Measurements from ENCODE around the gene TLCD5.

TLCD5 gene

GRCh38 chr11:120365512-120365911 is 40.4 kb downstream of the TLCD5 start:
- no peaks in the 10 kb centered on the region for H3K9me3 ChIP-seq (ENCODE audit: insufficient read depth, low read depth, low read length)
- H3K79me1 ChIP-seq (ENCODE audit: low read length) = no peaks in the 10 kb centered on the region
- no peak overlapping the region for H3K23ac ChIP-seq (ENCODE audit: low read length)
- H2BK5ac ChIP-seq (ENCODE audit: low read depth, low read length, poor library complexity) = no peak overlapping the region
- no peaks in the 10 kb centered on the region for H3K4me1 ChIP-seq (ENCODE audit: control insufficient read depth in 1 of 2, insufficient read depth in 2 of 2, low read length in 2 of 2)
- H2BK12ac ChIP-seq (ENCODE audit: low read length) = no peak overlapping the region
- H3K14ac ChIP-seq (ENCODE audit: low read length) = no peak overlapping the region
- no peak overlapping the region for H2AK5ac ChIP-seq (ENCODE audit: low read length)
- H3K18ac ChIP-seq (ENCODE audit: low read length) = no peak overlapping the region
- H3K4ac ChIP-seq (ENCODE audit: low read depth, low read length) = no peak overlapping the region
- no peak overlapping the region for H2AFZ ChIP-seq (ENCODE audit: insufficient read depth, low read length, poor library complexity)
- H2BK120ac ChIP-seq (ENCODE audit: insufficient read depth, low read length, poor library complexity) = no peak overlapping the region
- H3K9ac ChIP-seq (ENCODE audit: low read length) = no peak overlapping the region
- no peak for DNase-seq
- H3K79me2 ChIP-seq (ENCODE audit: control insufficient read depth, insufficient read depth, low read length, poor library complexity) = peaks cover 2% of the 10 kb centered on the region
- no peak overlapping the region for H4K8ac ChIP-seq (ENCODE audit: low read depth, low read length)
- H4K12ac ChIP-seq (ENCODE audit: low read depth, low read length) = no peak overlapping the region
- no peaks in the 10 kb centered on the region for H3K27me3 ChIP-seq (ENCODE audit: insufficient read depth, low read length)
- no peak overlapping the region for H3K4me2 ChIP-seq (ENCODE audit: low read length)
- H4K91ac ChIP-seq (ENCODE audit: low read depth, low read length) = no peak overlapping the region
- no peak overlapping the region for H3K4me3 ChIP-seq (ENCODE audit: low read depth, low read length)
- no peaks in the 10 kb centered on the region for H3K36me3 ChIP-seq (ENCODE audit: control insufficient read depth in 1 of 2, insufficient read depth in 2 of 2, low read length in 2 of 2)
- H3K27ac ChIP-seq (ENCODE audit: low read depth, low read length) = no peak overlapping the region

DNA sequence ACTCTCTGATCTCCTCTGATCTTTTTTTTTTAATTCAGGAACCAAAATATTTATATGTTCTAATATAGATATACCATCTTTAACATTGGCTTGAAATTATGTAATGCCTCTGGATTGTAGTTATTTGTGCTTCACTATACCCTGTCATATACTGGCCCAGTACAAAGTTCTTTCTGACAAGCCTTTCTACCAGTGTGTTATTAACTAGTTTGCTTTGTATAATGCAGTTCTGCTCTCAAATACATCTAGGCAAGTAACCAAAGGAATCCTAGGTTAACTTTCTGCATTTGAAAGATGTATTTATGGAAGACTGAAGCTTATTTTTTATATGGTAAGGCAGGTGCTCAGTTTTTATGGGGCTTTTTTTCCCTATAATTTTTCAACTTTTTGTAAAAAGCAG is 47.2 kb downstream of the TLCD5 start:
- no peak overlapping the region for H3K4me3 ChIP-seq (ENCODE audit: low read depth, low read length)
- H3K18ac ChIP-seq (ENCODE audit: low read length) = no peak overlapping the region
- H3K4me2 ChIP-seq (ENCODE audit: low read length) = no peak overlapping the region
- H3K79me2 ChIP-seq (ENCODE audit: control insufficient read depth, insufficient read depth, low read length, poor library complexity) = no peaks in the 10 kb centered on the region
- no peak overlapping the region for H3K14ac ChIP-seq (ENCODE audit: low read length)
- no peak for DNase-seq
- H3K79me1 ChIP-seq (ENCODE audit: low read length) = no peaks in the 10 kb centered on the region
- H2AFZ ChIP-seq (ENCODE audit: insufficient read depth, low read length, poor library complexity) = no peak overlapping the region
- no peak overlapping the region for H4K8ac ChIP-seq (ENCODE audit: low read depth, low read length)
- no peak overlapping the region for H2AK5ac ChIP-seq (ENCODE audit: low read length)
- H3K9ac ChIP-seq (ENCODE audit: low read length) = no peak overlapping the region
- H2BK12ac ChIP-seq (ENCODE audit: low read length) = no peak overlapping the region
- H3K4ac ChIP-seq (ENCODE audit: low read depth, low read length) = no peak overlapping the region
- H2BK120ac ChIP-seq (ENCODE audit: insufficient read depth, low read length, poor library complexity) = no peak overlapping the region
- no peak overlapping the region for H3K27ac ChIP-seq (ENCODE audit: low read depth, low read length)
- no peaks in the 10 kb centered on the region for H3K4me1 ChIP-seq (ENCODE audit: control insufficient read depth in 1 of 2, insufficient read depth in 2 of 2, low read length in 2 of 2)
- H3K9me3 ChIP-seq (ENCODE audit: insufficient read depth, low read depth, low read length) = no peaks in the 10 kb centered on the region
- H4K12ac ChIP-seq (ENCODE audit: low read depth, low read length) = no peak overlapping the region
- no peaks in the 10 kb centered on the region for H3K27me3 ChIP-seq (ENCODE audit: insufficient read depth, low read length)
- no peak overlapping the region for H4K91ac ChIP-seq (ENCODE audit: low read depth, low read length)
- no peaks in the 10 kb centered on the region for H3K36me3 ChIP-seq (ENCODE audit: control insufficient read depth in 1 of 2, insufficient read depth in 2 of 2, low read length in 2 of 2)
- no peak overlapping the region for H3K23ac ChIP-seq (ENCODE audit: low read length)
- no peak overlapping the region for H2BK5ac ChIP-seq (ENCODE audit: low read depth, low read length, poor library complexity)

DNA sequence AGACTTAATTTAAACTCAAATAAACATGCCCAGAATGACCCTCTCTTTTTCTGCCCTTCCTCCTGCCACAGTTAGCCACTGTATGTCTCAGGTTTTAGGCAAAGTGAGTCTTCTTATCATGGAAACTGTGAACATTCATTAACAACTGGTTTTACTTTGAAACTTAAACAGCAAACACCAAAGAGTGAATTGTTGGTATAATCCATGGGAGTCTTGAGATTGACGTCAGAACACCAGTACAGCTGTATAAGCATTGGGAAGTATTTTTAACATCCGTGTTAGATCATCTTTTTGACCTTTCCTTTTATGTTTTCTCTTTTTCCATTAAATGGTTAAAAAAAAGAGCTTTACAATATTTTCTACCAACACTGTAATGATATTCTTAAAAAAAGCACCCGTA is 50.0 kb downstream of the TLCD5 start:
- no peak overlapping the region for H3K4me3 ChIP-seq (ENCODE audit: low read depth, low read length)
- no peaks in the 10 kb centered on the region for H3K9me3 ChIP-seq (ENCODE audit: insufficient read depth, low read depth, low read length)
- H3K27ac ChIP-seq (ENCODE audit: low read depth, low read length) = no peak overlapping the region
- no peak overlapping the region for H3K18ac ChIP-seq (ENCODE audit: low read length)
- no peak overlapping the region for H4K8ac ChIP-seq (ENCODE audit: low read depth, low read length)
- H3K4me1 ChIP-seq (ENCODE audit: control insufficient read depth in 1 of 2, insufficient read depth in 2 of 2, low read length in 2 of 2) = no peaks in the 10 kb centered on the region
- no peak overlapping the region for H2AFZ ChIP-seq (ENCODE audit: insufficient read depth, low read length, poor library complexity)
- no peak overlapping the region for H4K12ac ChIP-seq (ENCODE audit: low read depth, low read length)
- H3K36me3 ChIP-seq (ENCODE audit: control insufficient read depth in 1 of 2, insufficient read depth in 2 of 2, low read length in 2 of 2) = no peaks in the 10 kb centered on the region
- no peak overlapping the region for H4K91ac ChIP-seq (ENCODE audit: low read depth, low read length)
- no peak overlapping the region for H2AK5ac ChIP-seq (ENCODE audit: low read length)
- no peaks in the 10 kb centered on the region for H3K79me2 ChIP-seq (ENCODE audit: control insufficient read depth, insufficient read depth, low read length, poor library complexity)
- no peak overlapping the region for H2BK120ac ChIP-seq (ENCODE audit: insufficient read depth, low read length, poor library complexity)
- no peaks in the 10 kb centered on the region for H3K27me3 ChIP-seq (ENCODE audit: insufficient read depth, low read length)
- H3K4ac ChIP-seq (ENCODE audit: low read depth, low read length) = no peak overlapping the region
- no peak overlapping the region for H3K14ac ChIP-seq (ENCODE audit: low read length)
- H3K9ac ChIP-seq (ENCODE audit: low read length) = no peak overlapping the region
- DNase-seq = no peak
- no peak overlapping the region for H3K4me2 ChIP-seq (ENCODE audit: low read length)
- H3K79me1 ChIP-seq (ENCODE audit: low read length) = no peaks in the 10 kb centered on the region
- H2BK12ac ChIP-seq (ENCODE audit: low read length) = no peak overlapping the region
- H3K23ac ChIP-seq (ENCODE audit: low read length) = no peak overlapping the region
- H2BK5ac ChIP-seq (ENCODE audit: low read depth, low read length, poor library complexity) = no peak overlapping the region
- no CpG with 5 or more reads among the region's 3 CpGs for WGBS (ENCODE audit: extremely low coverage, insufficient coverage, insufficient read length)

DNA sequence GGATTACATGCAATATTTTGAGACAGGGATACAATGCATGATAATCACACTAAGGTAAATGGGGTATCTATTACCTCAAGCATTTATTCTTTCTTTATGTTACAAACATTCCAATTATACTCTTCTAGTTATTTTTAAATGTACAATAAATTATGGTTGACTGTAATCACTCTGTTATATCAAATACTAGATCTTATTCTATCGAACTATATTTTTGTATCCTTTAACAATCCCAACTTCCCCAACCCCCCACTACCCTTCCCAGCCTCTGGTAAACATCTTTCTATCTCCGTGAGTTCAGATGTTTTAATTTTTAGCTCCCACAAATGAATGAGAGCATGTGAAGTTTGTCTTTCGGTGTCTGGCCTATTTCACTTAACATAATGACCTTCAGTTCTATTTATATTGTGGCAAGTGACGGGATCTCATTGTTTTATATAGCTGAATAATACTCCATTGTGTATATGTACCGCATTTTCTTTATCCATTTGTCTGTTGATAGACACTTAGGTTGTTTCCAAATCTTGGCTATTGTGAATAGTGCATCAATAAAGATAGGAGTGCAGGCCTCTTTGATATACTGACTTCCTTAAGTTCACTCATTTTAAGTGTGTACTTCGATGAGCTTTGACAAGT is 51.6 kb downstream of the TLCD5 start:
- Histone ChIP-seq H3K23ac (ENCODE audit: low read length) (no peak overlapping the region), H4K8ac (ENCODE audit: low read depth, low read length) (no peak overlapping the region), H3K14ac (ENCODE audit: low read length) (no peak overlapping the region), H3K4me2 (ENCODE audit: low read length) (no peak overlapping the region), H3K27ac (ENCODE audit: low read depth, low read length) (no peak overlapping the region), H2BK5ac (ENCODE audit: low read depth, low read length, poor library complexity) (no peak overlapping the region), H3K9me3 (ENCODE audit: insufficient read depth, low read depth, low read length) (no peaks in the 10 kb centered on the region), H3K18ac (ENCODE audit: low read length) (no peak overlapping the region), H4K12ac (ENCODE audit: low read depth, low read length) (no peak overlapping the region), H3K79me2 (ENCODE audit: control insufficient read depth, insufficient read depth, low read length, poor library complexity) (no peaks in the 10 kb centered on the region), H3K4me1 (ENCODE audit: control insufficient read depth in 1 of 2, insufficient read depth in 2 of 2, low read length in 2 of 2) (no peaks in the 10 kb centered on the region), H3K79me1 (ENCODE audit: low read length) (no peaks in the 10 kb centered on the region), H3K36me3 (ENCODE audit: control insufficient read depth in 1 of 2, insufficient read depth in 2 of 2, low read length in 2 of 2) (no peaks in the 10 kb centered on the region), H3K27me3 (ENCODE audit: insufficient read depth, low read length) (no peaks in the 10 kb centered on the region), H3K4ac (ENCODE audit: low read depth, low read length) (no peak overlapping the region), H2BK120ac (ENCODE audit: insufficient read depth, low read length, poor library complexity) (no peak overlapping the region), H3K9ac (ENCODE audit: low read length) (no peak overlapping the region), H2AFZ (ENCODE audit: insufficient read depth, low read length, poor library complexity) (no peak overlapping the region), H2AK5ac (ENCODE audit: low read length) (no peak overlapping the region), H4K91ac (ENCODE audit: low read depth, low read length) (no peak overlapping the region), H3K4me3 (ENCODE audit: low read depth, low read length) (no peak overlapping the region), H2BK12ac (ENCODE audit: low read length) (no peak overlapping the region)
- no peak for DNase-seq
- no CpG with 5 or more reads among the region's 6 CpGs for WGBS (ENCODE audit: extremely low coverage, insufficient coverage, insufficient read length)

Measured in trophoblast cell (in vitro differentiated cells and primary cell).